Activated CD4-positive, CD25-positive, alpha-beta regulatory T cell treated with anti-CD3 and anti-CD28 coated beads, Interleukin-2, amount 50 U/mL, for 72 hours (primary cell): Measurements from ENCODE around the gene KRT7.

Experiments used
- DNase-seq: peaks from one replicate; pipeline ENCODE4 v3.0.0; 2021

Gene KRT7

DNA sequence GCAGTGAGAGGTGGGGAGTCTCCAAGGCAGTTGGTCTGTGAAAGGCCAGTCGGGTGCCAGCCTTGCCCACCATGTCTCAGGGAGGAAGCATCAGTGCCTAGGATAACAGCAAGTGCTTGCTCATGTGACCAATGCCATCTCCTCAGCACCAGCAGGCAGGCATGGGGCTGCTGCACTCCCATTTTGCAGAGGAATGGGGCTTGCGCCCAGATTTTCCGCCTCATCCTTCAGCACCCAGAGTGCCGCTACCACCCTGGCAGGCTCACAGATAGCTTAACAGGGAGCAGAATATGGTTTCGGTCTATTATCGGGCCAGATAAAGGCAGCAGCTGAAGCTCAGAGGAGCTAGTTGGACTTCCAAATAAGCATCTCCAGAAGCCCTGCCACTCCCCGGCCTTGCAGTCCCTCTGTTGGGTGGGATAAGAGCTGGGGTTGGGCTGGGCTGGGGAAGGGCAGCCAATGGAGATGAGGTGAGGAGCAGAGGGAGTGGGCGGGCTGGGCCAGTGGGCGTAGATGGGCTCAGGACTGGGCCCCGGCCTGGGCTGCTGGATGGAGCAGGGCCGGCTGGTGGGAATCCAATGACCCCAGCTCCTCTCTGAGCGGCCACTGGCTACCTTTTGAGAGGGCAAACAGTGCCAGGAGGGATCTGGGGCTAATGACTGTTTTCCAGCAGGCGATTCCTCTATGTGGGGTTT lies 32.8 kb upstream of the KRT7 start:
- no peak for DNase-seq

DNA sequence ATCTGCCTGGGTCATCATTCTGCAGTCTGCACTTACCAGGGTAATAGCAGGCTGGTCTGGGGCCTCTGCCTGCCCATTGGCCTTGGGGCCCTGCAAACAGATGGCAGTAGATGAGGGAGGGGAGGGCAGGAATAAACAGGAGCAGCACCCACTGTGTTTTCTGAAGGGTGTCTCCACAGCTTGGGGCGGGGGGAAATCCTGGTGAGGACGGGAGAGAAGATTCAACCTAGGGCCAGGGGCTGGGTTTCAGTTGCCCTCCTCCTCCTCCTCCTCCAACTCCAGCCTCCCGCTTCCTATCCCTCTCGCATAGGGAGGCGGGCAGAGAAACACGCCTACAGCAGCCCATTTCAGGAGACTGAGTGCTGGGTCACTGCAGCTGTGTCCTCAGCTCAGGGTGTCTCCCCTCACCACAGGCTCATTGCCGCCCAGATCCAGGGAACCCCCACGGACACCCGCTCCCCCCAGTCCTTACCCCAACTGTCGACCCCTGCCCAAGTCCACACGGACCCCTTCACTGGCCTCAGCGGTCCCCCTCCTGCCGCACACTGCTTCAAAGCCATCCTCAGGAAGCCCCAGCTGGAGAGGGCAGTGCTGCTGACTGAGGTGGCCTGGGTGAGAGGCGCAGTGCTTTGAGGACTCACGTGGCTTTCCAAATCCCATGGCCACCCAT lies 32.1 kb upstream of the KRT7 start:
- DNase-seq: no peak

DNA sequence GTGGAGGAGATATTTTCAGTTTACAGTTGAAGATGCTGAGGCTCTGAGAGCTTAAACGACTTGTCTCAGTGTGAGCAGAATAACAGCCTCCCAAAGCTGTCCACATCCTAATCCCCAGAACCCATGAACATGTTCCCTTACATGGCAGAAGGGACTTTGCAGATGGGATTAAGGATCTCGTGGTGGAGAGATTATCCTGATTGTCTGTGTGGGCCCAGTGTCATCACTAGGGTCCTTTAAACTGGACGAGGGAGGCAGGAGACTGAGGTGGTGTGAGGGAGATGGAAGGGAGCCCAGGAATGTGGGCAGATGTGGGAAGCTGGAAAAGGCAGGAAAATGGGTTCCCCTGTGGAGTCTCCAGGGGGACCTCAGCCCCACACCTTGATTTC lies 31.6 kb upstream of the KRT7 start:
- DNase-seq: no peak

DNA sequence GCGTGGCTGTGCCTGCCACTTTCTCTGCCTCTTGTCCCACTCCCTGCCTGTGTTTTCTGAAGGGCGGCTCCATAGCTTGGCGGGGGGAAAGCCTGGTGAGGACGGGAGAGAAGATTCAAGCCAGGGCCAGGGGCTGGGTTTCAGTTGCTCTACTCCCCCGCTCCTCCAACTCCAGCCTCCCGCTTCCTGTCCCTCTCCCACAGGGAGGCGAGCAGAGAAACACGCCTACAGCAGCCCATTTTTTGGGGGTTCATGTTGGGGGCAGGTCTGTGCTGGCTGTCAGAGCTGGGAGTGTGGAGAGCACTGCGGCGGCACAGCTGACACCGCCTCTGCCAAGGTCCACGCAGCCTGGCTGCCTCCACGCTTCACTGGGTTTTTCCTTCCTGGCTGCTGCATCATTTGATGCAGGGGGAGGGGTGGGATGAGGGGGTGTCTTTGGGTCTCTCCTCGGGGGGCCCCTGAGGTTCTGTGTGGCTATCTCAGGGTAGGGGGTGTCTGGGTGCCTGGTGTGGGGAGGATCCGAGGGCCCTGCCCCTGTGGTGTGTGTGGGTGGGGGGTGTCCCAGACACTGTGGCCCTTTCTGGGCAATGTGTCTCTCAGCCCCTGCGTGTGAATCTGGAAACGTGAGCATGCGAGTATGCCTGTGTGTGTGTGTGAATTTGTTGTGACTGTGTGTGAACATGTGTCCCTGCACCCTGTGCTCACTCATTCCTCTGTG lies 30.5 kb upstream of the KRT7 start:
- DNase-seq: no peak

DNA sequence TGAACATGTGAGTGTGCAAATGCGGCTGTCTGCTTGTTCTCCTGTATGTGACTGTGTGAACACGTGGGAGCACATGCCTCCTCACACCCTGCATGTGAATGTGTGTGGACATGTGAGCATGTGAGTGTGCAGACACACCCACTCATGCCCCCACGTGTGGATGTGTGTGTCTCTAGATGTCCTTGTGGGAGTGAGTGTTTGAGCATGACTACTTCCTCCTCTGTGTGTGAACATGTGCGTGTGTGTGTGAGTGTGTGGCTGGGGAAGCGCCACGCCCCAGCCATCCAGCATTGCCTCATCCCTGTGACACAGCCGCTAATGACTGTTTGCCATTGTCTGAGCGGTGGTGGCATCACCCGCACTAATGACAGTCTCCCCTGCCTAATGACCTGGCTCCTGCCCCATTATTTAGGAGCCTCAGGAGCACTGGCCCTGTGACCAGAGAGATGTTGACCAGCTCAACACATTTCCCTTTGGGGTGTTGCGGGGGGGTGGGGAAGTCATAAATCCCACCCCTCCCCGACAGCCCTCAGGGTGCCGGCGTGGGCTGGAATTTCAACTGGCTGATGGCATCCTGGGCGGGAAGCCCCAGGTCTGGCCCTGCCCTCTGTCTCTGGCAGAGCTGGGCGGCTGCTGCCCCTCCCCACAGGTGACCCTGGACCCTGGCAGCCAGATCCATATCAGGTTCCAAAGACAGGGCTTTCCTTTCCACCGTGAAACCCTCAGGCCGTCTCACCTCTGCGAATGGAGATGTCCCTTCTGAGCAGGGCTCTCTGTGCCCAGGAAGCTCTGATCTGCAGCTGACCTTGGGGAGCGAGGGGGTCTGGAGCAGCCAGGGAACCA lies 29.7 kb upstream of the KRT7 start:
- no peak for DNase-seq

DNA sequence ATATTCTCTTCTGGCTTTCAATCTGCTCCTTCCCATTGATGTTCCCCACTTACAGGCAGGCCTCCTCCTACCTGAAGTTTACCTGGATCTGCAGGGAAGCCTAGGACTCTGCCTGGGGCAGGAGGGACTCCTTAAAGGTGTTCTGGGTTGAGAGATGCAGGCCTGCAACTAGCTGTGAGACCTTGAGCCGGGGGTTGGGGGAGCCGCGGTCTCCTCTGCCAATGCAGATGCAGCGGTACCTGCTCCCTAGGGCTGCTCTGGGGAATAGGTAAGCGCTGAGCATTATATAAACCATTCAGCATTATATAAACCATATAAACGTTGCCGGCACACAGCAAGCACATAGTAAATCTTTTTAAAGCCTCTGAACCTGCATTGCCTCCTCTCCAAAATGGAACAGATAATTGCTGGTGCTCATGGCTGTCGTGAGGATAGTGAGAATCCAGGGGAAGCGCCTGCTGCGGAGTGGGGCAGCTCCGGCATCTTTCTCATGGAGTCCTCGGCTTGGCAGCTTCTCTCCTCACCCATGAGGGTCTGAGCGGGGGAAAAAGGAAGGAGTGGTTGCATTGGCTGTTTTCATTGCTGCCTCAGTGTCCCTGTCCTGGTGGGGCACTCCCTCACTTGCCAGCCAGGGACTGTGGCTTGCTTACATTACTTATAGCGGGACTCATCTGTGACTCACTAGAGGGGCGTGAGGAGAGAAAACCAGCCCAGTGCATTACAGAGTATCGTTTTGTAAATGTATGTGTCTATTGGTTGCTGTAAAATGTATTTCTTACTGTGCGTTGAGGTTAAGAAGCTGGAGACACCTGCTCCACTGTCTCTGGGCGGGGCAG lies 28.7 kb upstream of the KRT7 start:
- DNase-seq: no peak

DNA sequence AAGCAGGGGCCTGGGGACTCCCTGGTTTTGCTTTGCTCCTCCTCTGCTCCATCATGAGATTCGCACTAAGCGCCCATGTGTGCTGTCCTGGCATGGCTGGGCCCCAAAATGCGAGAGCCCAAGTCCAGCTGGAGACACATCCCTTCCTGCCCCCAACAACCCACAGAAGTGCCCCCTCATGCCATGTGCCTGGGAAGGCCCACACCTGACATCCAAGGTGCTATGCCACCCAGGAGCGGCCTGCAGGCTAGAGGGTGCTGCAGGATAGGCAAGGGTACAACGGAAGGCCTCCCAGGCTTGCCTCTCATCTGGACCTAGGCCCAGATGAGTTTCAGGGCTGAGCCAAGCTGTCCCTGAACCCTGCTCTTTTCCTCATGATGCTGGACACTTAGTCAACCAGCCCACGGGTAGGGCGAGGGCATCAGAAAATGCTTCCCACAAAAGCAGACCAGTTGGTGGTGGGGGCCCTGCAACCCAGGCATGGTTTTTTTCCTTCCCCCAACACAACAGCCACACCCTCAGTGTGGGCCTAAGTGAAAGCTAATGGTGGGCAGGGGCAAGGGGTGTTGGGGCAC lies 28.0 kb upstream of the KRT7 start:
- DNase-seq: no peak

DNA sequence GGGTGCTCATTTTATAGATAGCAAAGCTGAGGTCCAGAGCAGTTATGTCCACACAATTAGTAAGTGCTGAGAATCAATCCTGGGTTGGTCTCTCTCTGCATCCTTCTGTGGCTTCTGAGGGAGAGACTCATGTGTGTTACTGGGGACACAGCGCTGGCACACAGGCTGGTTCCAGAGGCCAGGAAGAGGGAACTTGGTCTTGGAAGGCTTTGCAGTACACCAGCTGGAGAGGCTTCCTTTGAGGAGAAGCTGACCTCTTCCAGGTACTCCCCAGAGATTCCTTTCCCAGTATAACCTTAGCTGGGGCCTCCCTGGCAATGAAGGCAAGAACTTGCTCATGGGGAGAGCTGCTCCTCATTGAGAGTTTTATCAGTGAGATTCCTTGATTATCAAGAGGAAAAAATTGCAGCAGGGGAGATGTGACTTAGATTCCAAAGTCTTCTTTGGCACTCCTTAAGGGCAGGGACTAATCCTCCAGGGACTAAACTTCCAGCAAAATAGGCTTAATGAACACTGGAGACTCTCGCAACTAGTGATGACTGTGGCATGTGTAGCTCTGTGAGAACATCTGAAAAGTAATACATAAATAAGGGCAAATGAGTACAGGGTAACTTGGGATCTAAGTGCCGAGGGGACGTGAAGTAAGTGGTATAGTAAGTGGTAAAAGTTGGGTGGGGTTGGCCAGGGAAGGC lies 27.3 kb upstream of the KRT7 start:
- no peak for DNase-seq

DNA sequence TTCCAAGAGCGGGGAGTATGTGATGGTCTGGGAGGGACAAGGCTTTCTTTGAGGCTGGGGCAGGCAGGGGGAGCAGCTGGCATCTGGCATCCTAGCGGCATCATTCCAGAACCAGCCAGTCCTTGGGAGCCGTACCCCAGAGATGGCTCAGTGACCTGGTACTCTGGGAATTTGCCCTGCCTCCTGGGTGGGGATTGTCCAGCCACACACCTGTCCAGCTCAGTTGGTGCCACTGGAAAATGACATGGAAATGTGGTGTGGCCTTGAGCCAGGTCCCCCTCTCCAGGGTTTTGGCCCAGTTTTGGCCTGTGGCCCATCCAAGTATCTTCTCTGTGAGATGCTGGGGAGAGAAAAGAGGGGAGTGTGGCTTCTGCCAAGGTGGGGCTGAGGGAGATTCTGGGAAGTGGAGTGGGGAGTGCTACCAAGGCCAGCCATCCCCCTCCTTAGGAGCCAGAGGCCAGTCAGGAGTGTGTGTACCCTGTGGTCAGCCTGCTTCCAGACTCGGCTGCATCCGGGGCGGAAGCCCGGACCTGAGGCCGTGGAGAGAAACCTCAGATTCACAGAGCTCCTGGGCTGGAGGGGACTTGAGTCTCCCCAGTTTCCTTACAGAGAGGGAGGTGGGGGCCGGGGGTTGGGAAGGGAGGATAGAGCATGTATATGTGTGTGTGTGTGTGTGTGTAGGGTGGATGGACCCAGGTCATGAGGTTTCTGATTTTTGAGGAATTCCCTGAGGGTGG lies 26.6 kb upstream of the KRT7 start:
- no peak for DNase-seq

DNA sequence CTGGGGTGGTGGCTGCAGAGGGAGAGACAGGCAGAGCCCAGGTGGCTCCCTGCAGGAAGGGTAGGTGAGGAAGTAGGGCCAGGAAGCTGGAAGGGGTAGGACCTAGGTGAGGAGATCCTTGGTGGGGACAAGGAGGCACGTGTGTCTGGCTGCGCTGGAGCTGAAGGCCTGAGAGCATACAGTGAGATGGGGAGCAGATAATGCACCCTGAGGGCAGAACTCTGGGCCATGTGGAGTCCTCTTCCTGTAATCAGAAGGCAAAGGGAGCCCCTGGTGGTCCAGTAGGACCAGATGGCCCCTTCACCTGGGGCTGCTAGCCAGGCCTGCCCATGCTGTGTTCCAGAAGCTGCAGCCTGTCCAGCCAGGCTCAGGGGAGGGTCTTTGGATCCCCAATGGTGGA lies 25.9 kb upstream of the KRT7 start:
- no peak for DNase-seq

DNA sequence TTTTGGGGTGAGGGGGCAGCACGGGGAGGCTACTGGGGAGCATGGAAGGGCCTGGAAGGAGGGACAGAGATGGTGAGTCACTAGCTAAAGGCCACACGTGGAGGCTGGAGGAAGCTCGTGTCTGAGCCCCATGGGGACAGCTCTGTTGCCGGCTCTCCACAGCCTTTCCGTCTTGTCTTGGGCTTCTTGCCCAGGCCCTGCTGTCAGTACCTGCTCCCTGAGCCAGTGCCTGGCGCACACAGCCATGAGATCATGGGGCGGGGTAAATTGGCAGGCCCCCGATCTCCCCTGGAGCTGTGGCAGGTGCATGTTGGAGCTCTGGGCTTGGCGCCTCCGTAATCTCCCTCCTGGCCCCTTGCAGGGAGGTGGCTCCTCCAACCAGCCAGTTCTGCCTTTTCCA lies 25.1 kb upstream of the KRT7 start:
- DNase-seq: no peak

DNA sequence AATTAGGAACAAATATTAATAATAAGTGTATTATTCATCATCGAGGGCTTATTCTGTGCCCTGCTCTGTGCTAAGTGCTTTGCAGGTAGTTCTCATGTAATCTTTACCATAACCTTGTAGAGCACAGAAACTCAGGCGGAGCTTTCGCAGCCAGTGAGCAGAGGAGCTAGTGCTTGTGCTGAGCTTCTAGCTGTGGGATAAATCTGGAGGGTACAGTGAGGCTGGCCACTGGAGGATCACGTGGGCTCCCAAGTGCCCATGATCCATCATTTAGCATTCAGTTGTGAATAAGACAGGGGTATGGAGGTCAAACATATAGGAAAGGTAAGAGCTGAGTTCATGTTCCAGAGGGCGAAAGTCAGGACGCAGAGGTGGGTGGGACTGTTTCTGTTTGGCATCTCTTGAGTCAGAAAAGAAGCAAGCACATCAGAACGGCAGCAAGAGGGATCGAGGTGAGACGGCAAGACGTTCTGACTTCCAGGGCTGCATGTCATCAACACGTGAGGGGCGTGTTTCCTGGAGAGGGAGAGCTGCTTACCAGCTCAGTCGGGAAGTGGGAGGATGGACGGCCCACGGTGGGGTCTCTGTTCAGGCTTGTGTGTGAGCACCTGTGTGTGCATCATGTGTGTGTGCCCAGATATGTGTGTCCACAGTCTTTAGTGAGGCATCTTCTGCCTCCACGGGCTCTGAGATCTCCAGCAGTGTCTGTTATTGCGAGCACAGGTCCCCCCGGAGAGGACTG lies 24.4 kb upstream of the KRT7 start:
- no peak for DNase-seq

DNA sequence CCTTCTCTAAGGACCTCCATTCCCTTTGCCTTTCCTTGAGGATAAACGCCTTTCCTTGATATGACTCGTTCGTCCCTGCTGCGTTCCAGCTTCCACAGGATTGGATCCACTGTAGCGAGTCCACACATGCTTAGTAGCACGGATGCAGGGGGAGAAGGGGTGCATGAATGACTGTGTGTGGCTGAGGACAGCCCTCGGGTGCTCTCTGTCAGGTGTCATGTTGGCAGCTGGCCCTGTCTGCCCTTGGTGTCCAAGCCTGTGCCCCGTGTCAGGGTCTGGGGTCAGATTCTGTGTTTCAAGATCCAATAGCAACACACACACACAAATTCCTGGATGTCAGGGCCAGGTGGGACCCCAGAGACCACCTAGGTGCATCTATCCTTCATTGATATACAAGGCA lies 23.7 kb upstream of the KRT7 start:
- no peak for DNase-seq

DNA sequence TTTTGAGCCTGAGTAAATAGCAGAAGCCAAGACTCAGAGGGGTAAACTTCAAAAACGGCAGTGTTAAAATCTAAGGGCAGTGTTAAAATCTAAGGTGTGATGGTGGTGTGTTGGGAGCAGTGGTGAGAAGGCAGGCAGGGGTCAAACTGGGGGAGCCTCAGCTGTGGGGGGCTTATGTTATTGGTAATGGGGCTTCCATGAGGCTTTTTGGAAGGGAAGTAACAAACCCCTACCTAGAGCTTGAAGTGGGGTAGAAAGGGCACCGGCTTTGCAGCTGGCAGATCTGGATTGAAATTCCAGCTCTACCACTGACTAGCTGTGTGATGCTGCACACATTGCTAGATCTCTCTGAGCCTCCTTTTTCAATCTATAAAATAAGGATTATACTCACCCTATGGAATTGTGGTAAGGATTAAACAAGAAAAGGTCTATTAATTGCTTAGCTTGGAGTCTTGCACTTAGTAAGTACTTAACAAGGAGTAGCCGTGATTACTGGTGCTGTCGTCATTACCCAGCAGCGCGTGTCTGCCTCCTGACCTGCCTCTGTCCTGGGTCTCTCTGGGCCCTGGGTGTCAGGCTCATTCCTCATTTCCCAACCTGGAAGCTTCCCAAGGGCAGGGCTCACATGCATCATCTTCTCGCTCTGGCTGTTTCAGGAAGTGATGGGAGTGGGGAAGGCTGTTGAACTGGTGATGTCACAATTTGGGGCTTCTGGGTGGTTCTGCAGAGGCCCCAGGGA lies 22.7 kb upstream of the KRT7 start:
- DNase-seq: no peak

DNA sequence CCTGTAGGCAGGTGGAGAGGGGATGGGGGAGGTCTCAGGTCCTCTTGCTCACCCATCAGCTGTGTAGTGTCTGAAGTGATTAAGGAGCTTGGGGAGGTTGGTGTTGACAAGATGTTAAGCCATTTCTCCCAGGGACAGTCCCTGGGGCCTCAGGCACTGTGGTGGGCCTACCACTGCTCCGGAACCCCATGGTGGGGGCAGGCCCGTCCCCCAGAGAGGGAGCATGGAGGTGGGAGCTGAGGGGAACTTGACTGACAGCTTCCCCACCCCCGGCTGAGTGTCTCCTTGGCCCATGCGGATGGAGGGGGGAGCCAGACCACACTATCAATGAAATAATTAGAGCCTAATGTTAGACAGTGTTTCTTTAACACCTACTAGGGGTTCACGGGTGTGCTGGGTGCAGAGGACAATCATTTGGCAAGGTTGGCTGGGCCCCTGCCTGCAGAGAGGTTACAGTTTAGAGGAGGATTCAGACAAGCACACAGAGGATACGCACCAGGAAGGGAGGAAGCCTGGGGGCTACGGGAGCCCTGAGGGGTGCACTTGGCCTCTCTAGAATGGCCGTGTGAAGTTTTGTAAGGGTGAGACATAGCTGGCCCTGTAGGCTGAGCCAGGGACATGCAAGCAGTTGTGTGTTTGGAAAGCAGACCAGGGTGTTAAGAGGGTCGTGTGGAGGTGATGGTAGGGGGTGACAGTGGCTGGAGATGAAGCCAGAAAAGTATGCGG lies 22.0 kb upstream of the KRT7 start:
- no peak for DNase-seq

DNA sequence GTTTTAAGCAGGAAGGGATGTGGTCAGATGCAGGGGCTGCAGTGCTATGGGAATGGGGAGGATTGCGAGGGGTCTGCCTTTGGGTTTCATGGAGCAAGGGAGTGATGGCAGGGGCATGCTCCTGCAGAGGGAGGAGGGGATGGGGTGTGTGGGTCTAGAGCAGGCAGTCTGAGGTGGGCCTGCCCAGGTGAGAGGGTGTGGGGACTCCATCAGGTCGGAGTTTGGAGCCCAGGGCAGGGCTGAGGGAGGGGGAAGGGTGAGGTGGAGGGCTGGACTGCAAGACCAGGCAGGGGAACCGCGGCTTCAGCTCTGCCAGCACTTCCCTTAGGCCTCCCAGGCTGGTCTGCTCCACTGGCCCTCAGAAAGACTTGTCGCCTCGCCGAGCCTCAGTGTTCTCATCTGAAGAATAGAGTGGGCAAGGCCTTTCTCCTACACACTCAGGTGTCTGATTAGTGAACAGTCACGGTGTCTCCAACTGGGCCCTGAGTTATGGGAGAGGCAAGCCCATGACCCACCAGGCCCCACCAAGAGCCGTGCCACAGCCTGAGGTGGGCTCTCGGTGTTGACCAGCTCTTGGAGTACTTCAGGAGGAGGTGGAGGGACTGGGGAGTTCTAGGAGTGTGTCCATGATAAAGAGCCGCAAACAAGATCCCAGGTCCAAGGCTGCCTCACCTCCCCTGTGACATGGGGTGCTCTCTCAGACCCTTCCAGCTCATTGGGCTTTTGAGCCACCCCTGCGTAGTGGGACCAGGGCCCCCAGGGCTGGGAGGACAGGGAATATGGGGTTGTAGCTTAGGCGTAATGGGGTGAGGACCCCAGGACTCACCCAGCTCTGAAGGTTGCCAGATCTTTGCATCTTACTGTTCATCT lies 21.1 kb upstream of the KRT7 start:
- no peak for DNase-seq
